Measurements from ENCODE around the gene ETFA. TPM values are rescaled to one million over a fixed set of nuclear protein-coding genes. Genes with fewer than 3 reads are reported as not detected.
"Not testable (repeated sequence)": the region's sequence is repeated elsewhere in the genome, so short reads cannot be mapped to it uniquely, and the experiment has no call there.

The ETFA gene
- polyA plus RNA-seq, 1 donor from 2014 or later: 107 TPM

GRCh38 chr15:76321602-76322001 lies 10.3 kb upstream of the ETFA start:
- no peaks in the 10 kb centered on the region for H3K36me3 Mint-ChIP-seq
- no peaks in the 10 kb centered on the region for H3K4me1 Mint-ChIP-seq
- H3K9me3 Mint-ChIP-seq: no peaks in the 10 kb centered on the region
- H3K4me3 Mint-ChIP-seq: no peak overlapping the region
- no peak overlapping the region for H3K27ac Mint-ChIP-seq
- peaks cover 33% of the 10 kb centered on the region for H3K27me3 Mint-ChIP-seq

- Mint-ChIP-seq H3K9me3 (no peaks in the 10 kb centered on the region), H3K27ac (no peak overlapping the region), H3K36me3 (no peaks in the 10 kb centered on the region), H3K27me3 (peaks cover 31% of the 10 kb centered on the region), H3K4me3 (no peak overlapping the region), H3K4me1 (no peaks in the 10 kb centered on the region)
Observed at GRCh38 chr15:76321171-76321570, 9.9 kb upstream of the ETFA start.

GRCh38 chr15:76320012-76320411 lies 8.7 kb upstream of the ETFA start:
- H3K27me3 Mint-ChIP-seq: peaks cover 26% of the 10 kb centered on the region
- no peaks in the 10 kb centered on the region for H3K36me3 Mint-ChIP-seq
- H3K4me1 Mint-ChIP-seq: no peaks in the 10 kb centered on the region
- H3K9me3 Mint-ChIP-seq: no peaks in the 10 kb centered on the region
- no peak overlapping the region for H3K4me3 Mint-ChIP-seq
- peak overlapping the region in 1 of 3 donors; percentile 46 for H3K27ac Mint-ChIP-seq

GRCh38 chr15:76313731-76314130 lies 2.5 kb upstream of the ETFA start:
- Mint-ChIP-seq H3K4me1 (peaks cover 17 to 24% (median 20%) of the 10 kb centered on the region in 3 donors), H3K27me3 (peaks cover 2% of the 10 kb centered on the region), H3K9me3 (no peaks in the 10 kb centered on the region), H3K36me3 (no peaks in the 10 kb centered on the region), H3K27ac (no peak overlapping the region), H3K4me3 (peak overlapping the region in 1 of 4 donors; percentile 100)

GRCh38 chr15:76313175-76313567 lies 1.9 kb upstream of the ETFA start:
- not testable (repeated sequence) for H3K9me3 Mint-ChIP-seq, H3K27ac Mint-ChIP-seq, H3K36me3 Mint-ChIP-seq, H3K27me3 Mint-ChIP-seq
- Mint-ChIP-seq H3K4me3 (peak overlapping the region in 2 of 4 donors; percentile 95 to 100), H3K4me1 (peaks cover 20 to 30% (median 23%) of the 10 kb centered on the region in 3 donors)

GRCh38 chr15:76312540-76313174 lies 1.4 kb upstream of the ETFA start:
- peak overlapping the region; percentile 82 to 100 (median 92) for H3K4me3 Mint-ChIP-seq
- no peaks in the 10 kb centered on the region for H3K27me3 Mint-ChIP-seq
- no peaks in the 10 kb centered on the region for H3K36me3 Mint-ChIP-seq
- H3K9me3 Mint-ChIP-seq: no peaks in the 10 kb centered on the region
- peaks cover 20 to 33% (median 24%) of the 10 kb centered on the region in 3 donors for H3K4me1 Mint-ChIP-seq
- peak overlapping the region; percentile 84 to 98 (median 95) for H3K27ac Mint-ChIP-seq

- peak overlapping the region; percentile 85 to 98 (median 91) for H3K27ac Mint-ChIP-seq
- H3K4me1 Mint-ChIP-seq: peaks cover 24 to 42% (median 27%) of the 10 kb centered on the region in 3 donors
- no peaks in the 10 kb centered on the region for H3K9me3 Mint-ChIP-seq
- H3K4me3 Mint-ChIP-seq: peak overlapping the region; percentile 88 to 100 (median 95)
- H3K27me3 Mint-ChIP-seq: no peaks in the 10 kb centered on the region
- no peaks in the 10 kb centered on the region for H3K36me3 Mint-ChIP-seq
Observed at GRCh38 chr15:76310475-76311099, 682 bp downstream of the ETFA start.

- H3K4me3 Mint-ChIP-seq: peak overlapping the region; percentile 88 to 100 (median 95)
- no peaks in the 10 kb centered on the region for H3K27me3 Mint-ChIP-seq
- H3K27ac Mint-ChIP-seq: peak overlapping the region; percentile 85 to 98 (median 91)
- H3K4me1 Mint-ChIP-seq: peaks cover 28 to 50% (median 31%) of the 10 kb centered on the region in 3 donors
- peaks cover 3% of the 10 kb centered on the region for H3K36me3 Mint-ChIP-seq
- H3K9me3 Mint-ChIP-seq: peaks cover 0 to 4% (median 1%) of the 10 kb centered on the region in 3 donors
Observed at GRCh38 chr15:76309601-76310330, 1.5 kb downstream of the ETFA start.

- Mint-ChIP-seq H3K27ac (no peak overlapping the region), H3K4me1 (peaks cover 23 to 37% (median 25%) of the 10 kb centered on the region in 3 donors), H3K4me3 (no peak overlapping the region), H3K27me3 (no peaks in the 10 kb centered on the region), H3K9me3 (peaks cover 1 to 4% (median 2%) of the 10 kb centered on the region in 3 donors), H3K36me3 (peaks cover 7% of the 10 kb centered on the region)
Observed at GRCh38 chr15:76303909-76304308, 7.4 kb downstream of the ETFA start.

GRCh38 chr15:76299786-76300185 lies 11.5 kb downstream of the ETFA start:
- Mint-ChIP-seq H3K9me3 (peaks cover 0 to 2% (median 0%) of the 10 kb centered on the region in 3 donors), H3K4me1 (peaks cover 10 to 25% (median 21%) of the 10 kb centered on the region in 3 donors), H3K4me3 (no peak overlapping the region), H3K36me3 (peaks cover 6% of the 10 kb centered on the region), H3K27me3 (no peaks in the 10 kb centered on the region), H3K27ac (no peak overlapping the region)

- Mint-ChIP-seq H3K4me3 (no peak overlapping the region), H3K4me1 (peaks cover 10 to 28% (median 25%) of the 10 kb centered on the region in 3 donors), H3K27ac (peak overlapping the region in 1 of 3 donors; percentile 69), H3K27me3 (no peaks in the 10 kb centered on the region), H3K9me3 (peaks cover 0 to 2% (median 0%) of the 10 kb centered on the region in 3 donors), H3K36me3 (peaks cover 5% of the 10 kb centered on the region)
Observed at GRCh38 chr15:76298986-76299385, 12.3 kb downstream of the ETFA start.

GRCh38 chr15:76297951-76298350 lies 13.3 kb downstream of the ETFA start:
- not testable (repeated sequence) for H3K27me3 Mint-ChIP-seq, H3K4me3 Mint-ChIP-seq, H3K9me3 Mint-ChIP-seq, H3K36me3 Mint-ChIP-seq, H3K27ac Mint-ChIP-seq
- H3K4me1 Mint-ChIP-seq: peaks cover 6 to 23% (median 22%) of the 10 kb centered on the region in 3 donors

- H3K27ac Mint-ChIP-seq: no peak overlapping the region
- H3K36me3 Mint-ChIP-seq: peaks cover 4% of the 10 kb centered on the region
- peaks cover 6 to 23% (median 16%) of the 10 kb centered on the region in 3 donors for H3K4me1 Mint-ChIP-seq
- H3K9me3 Mint-ChIP-seq: peaks cover 0 to 1% (median 0%) of the 10 kb centered on the region in 3 donors
- H3K4me3 Mint-ChIP-seq: no peak overlapping the region
- no peaks in the 10 kb centered on the region for H3K27me3 Mint-ChIP-seq
Observed at GRCh38 chr15:76296849-76297248, 14.4 kb downstream of the ETFA start.

GRCh38 chr15:76294463-76294862 lies 16.8 kb downstream of the ETFA start:
- not testable (repeated sequence) for H3K4me3 Mint-ChIP-seq, H3K9me3 Mint-ChIP-seq, H3K36me3 Mint-ChIP-seq, H3K27me3 Mint-ChIP-seq
- Mint-ChIP-seq H3K27ac (peak overlapping the region in 1 of 3 donors; percentile 47), H3K4me1 (peaks cover 6 to 29% (median 17%) of the 10 kb centered on the region in 3 donors)

- Mint-ChIP-seq H3K9me3 (peaks cover 0 to 3% (median 0%) of the 10 kb centered on the region in 3 donors), H3K36me3 (peaks cover 4% of the 10 kb centered on the region), H3K4me3 (no peak overlapping the region), H3K4me1 (peaks cover 4 to 32% (median 13%) of the 10 kb centered on the region in 3 donors), H3K27me3 (no peaks in the 10 kb centered on the region), H3K27ac (peak overlapping the region in 1 of 3 donors; percentile 86)
Observed at GRCh38 chr15:76293361-76293760, 17.9 kb downstream of the ETFA start.

Measured in IgD-negative memory B cell (primary cell).